Activated B cell treated with CpG ODN at 0.5 μM for 24 hours (primary cell): ENCODE measurements around the gene LIF. TPM values are rescaled to one million over a fixed set of nuclear protein-coding genes. Genes with fewer than 3 reads are reported as not detected.

Experiments used
- ATAC-seq: fragments of 200-7000 bp; cut with Tn5 transposase; one replicate; pipeline ENCODE4 v1.10.0; 2021; ENCODE audit warnings: low read depth, mild to moderate bottlenecking, moderate library complexity
- CTCF ChIA-PET: fragments of 350-600 bp; sonication (Branson Sonifier 250); formaldehyde crosslinking; loops from one replicate; lab custom pipeline; 2021; ENCODE audit warnings: antibody characterized with exemption; lab: Charles Lee
- POLR2A ChIA-PET: fragments of 350-600 bp; sonication (Branson Sonifier 250); formaldehyde crosslinking; loops from one replicate; lab custom pipeline; 2021; ENCODE audit warnings: antibody characterized with exemption; lab: Charles Lee
- DNase-seq: peaks from one replicate; pipeline ENCODE4 v3.0.0; 2022
- H3K27ac Mint-ChIP-seq: one replicate; pipeline ENCODE4 v1.8.0; 2020; ENCODE audit warnings: mixed read lengths
- H3K27me3 Mint-ChIP-seq: one replicate; pipeline ENCODE4 v1.8.0; 2021; ENCODE audit warnings: mixed read lengths
- H3K36me3 Mint-ChIP-seq: one replicate; pipeline ENCODE4 v1.8.0; 2021; ENCODE audit warnings: low read depth, mixed read lengths
- H3K4me1 Mint-ChIP-seq: one replicate; pipeline ENCODE4 v1.8.0; 2021; ENCODE audit warnings: mixed read lengths
- H3K4me3 Mint-ChIP-seq: one replicate; pipeline ENCODE4 v1.8.0; 2020; ENCODE audit warnings: mild to moderate bottlenecking, mixed read lengths
- H3K9me3 Mint-ChIP-seq: one replicate; pipeline ENCODE4 v1.8.0; 2020; ENCODE audit warnings: mixed read lengths
- CTCF ChIP-seq: fragments of 200-600 bp; IDR thresholded peaks from one replicate; pipeline ENCODE4 v1.8.0; 2022; ENCODE audit warnings: antibody characterized with exemption, mild to moderate bottlenecking
- intact Hi-C: fragments of 100-400 bp; cut with micrococcal nuclease; formaldehyde crosslinking; loops from one replicate; pipeline ENCODE4 v1.15.1; 2024
- total RNA-seq: library from RNA; stranded (reverse); gene quantifications from 2 replicates; pipeline ENCODE4 v1.2.3, GENCODE V29; 2022

LIF gene
- total RNA-seq, 1 donor from 2014 or later: 0.44 TPM

- peaks cover 12% of the 10 kb centered on the region for H3K27me3 Mint-ChIP-seq
- ChIA-PET POLR2A (no interaction called here), CTCF (no interaction called here)
- no peak for TF ChIP-seq CTCF
- no peaks in the 10 kb centered on the region for H3K4me1 Mint-ChIP-seq
- no peak for DNase-seq
- H3K9me3 Mint-ChIP-seq: no peaks in the 10 kb centered on the region
- no peak for ATAC-seq
- intact Hi-C loops: no loop called here
- H3K36me3 Mint-ChIP-seq: no peaks in the 10 kb centered on the region
- no peak overlapping the region for H3K4me3 Mint-ChIP-seq
- H3K27ac Mint-ChIP-seq: no peak overlapping the region
Measured at GRCh38 chr22:30230330-30230729, 16.2 kb downstream of the LIF start.

GRCh38 chr22:30228509-30229359 lies 17.8 kb downstream of the LIF start:
- H3K9me3 Mint-ChIP-seq: no peaks in the 10 kb centered on the region
- no peak overlapping the region for H3K4me3 Mint-ChIP-seq
- ATAC-seq (no peak), DNase-seq (no peak)
- peaks cover 13% of the 10 kb centered on the region for H3K27me3 Mint-ChIP-seq
- TF ChIP-seq CTCF: no peak
- H3K4me1 Mint-ChIP-seq: no peaks in the 10 kb centered on the region
- H3K27ac Mint-ChIP-seq: no peak overlapping the region
- intact Hi-C loops: no loop called here
- no peaks in the 10 kb centered on the region for H3K36me3 Mint-ChIP-seq
- ChIA-PET POLR2A (no interaction called here), CTCF (no interaction called here)

- no peak for DNase-seq
- Mint-ChIP-seq H3K4me3 (no peak overlapping the region), H3K27ac (no peak overlapping the region), H3K36me3 (no peaks in the 10 kb centered on the region), H3K27me3 (peaks cover 16% of the 10 kb centered on the region), H3K4me1 (no peaks in the 10 kb centered on the region), H3K9me3 (no peaks in the 10 kb centered on the region)
- TF ChIP-seq CTCF: no peak
- POLR2A ChIA-PET: no interaction called here
- ATAC-seq: no peak
- CTCF ChIA-PET: no interaction called here
- intact Hi-C loops: no loop called here
Measured at GRCh38 chr22:30227438-30228228, 18.9 kb downstream of the LIF start.

- no peaks in the 10 kb centered on the region for H3K9me3 Mint-ChIP-seq
- POLR2A ChIA-PET: no interaction called here
- DNase-seq (no peak), ATAC-seq (no peak)
- peak overlapping the region; percentile 3 for H3K27ac Mint-ChIP-seq
- peaks cover 10% of the 10 kb centered on the region for H3K27me3 Mint-ChIP-seq
- CTCF ChIA-PET: no interaction called here
- H3K4me1 Mint-ChIP-seq: peaks cover 9% of the 10 kb centered on the region
- intact Hi-C loops: no loop called here
- no peak for TF ChIP-seq CTCF
- no peak overlapping the region for H3K4me3 Mint-ChIP-seq
- H3K36me3 Mint-ChIP-seq: no peaks in the 10 kb centered on the region
Measured at GRCh38 chr22:30226192-30226832, 20.2 kb downstream of the LIF start.
